Thoracic aorta (tissue), 2 donors: Measurements from ENCODE around the gene GIMD1. TPM values are rescaled to one million over a fixed set of nuclear protein-coding genes. Genes with fewer than 3 reads are reported as not detected.

Source experiments
- ATAC-seq: fragments of 150-250 bp; one replicate; pipeline ENCODE4 v1.8.0; 2017; ENCODE audit warnings: low read depth; ENCODE audit not compliant: insufficient number of reproducible peaks, low FRiP score
- DNase-seq: peaks from one replicate; pipeline ENCODE4 v3.0.0-alpha.2; 2020; ENCODE audit warnings: low spot score
- H3K27ac ChIP-seq, 2 donors: fragments of 200-600 bp; sonication (generic); 1 replicate in 1 of 2; 2 replicates in 1 of 2; pipeline ENCODE4 v1.5.1; 2016; ENCODE audit warnings: mild to moderate bottlenecking in 2 of 2, moderate library complexity in 2 of 2
- H3K27me3 ChIP-seq: fragments of 200-600 bp; sonication (generic); replicated peaks from 2 replicates; pipeline ENCODE4 v1.6.0; 2016; ENCODE audit warnings: mild to moderate bottlenecking; ENCODE audit not compliant: insufficient read depth
- H3K36me3 ChIP-seq: fragments of 200-600 bp; sonication (generic); one replicate; pipeline ENCODE4 v1.5.1; 2016
- H3K4me1 ChIP-seq, 2 donors: fragments of 200-600 bp; sonication (generic); 1 replicate in 1 of 2; 2 replicates in 1 of 2; pipeline versions ENCODE4 v1.5.1 to v1.6.0; 2016; ENCODE audit warnings: low read depth in 2 of 2, mild to moderate bottlenecking in 1 of 2; ENCODE audit not compliant: control insufficient read depth in 1 of 2
- H3K4me3 ChIP-seq: fragments of 200-600 bp; sonication (generic); 2 replicates; pipeline ENCODE4 v1.5.1; 2016; ENCODE audit warnings: mild to moderate bottlenecking
- H3K9me3 ChIP-seq: fragments of 200-600 bp; sonication (generic); 2 replicates; pipeline ENCODE4 v1.5.1; 2016
- total RNA-seq, 2 donors: library from RNA; depleted of rRNA; stranded (reverse); fragments of >200 nt; gene quantifications; one replicate each; pipeline versions ENCODE4 v1.1.0 to v1.2.3, GENCODE V29; 2016
- TF ChIP-seq, protein P1 (sequence below): fragments of 200-600 bp; sonication (generic); IDR thresholded peaks from one replicate; pipeline ENCODE4 v1.5.1; 2019; ENCODE audit warnings: antibody characterized with exemption

The GIMD1 gene
- total RNA-seq, 2 donors from 2014 or later: not detected

DNA sequence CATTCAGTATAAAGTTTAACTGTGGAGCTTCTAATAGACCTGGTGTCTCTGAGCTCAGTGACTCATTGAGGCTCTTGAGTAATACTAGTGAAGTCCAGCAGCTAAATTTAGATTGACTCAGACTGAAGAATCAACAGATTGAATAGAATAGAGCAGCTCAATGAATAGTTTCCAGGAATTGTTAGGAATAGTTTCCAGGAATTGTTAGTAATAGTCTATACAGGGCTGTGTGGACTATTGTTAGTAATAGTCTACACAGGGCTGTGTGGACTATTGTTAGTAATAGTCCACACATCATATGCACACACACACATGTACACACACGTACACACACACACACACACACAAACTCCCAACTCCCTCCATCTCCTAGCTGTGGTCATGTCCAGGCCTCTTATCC is 3.0 kb downstream of the GIMD1 start:
- ATAC-seq: peak; percentile 95
- no peaks in the 10 kb centered on the region for H3K9me3 ChIP-seq
- H3K27me3 ChIP-seq: no peaks in the 10 kb centered on the region
- no peak overlapping the region for H3K4me3 ChIP-seq
- DNase-seq: no peak
- peak overlapping the region; percentile 56 to 63 for H3K27ac ChIP-seq
- H3K4me1 ChIP-seq: peaks cover 8 to 26% of the 10 kb centered on the region in 2 donors
- H3K36me3 ChIP-seq: no peaks in the 10 kb centered on the region
- TF ChIP-seq, protein P1, sequence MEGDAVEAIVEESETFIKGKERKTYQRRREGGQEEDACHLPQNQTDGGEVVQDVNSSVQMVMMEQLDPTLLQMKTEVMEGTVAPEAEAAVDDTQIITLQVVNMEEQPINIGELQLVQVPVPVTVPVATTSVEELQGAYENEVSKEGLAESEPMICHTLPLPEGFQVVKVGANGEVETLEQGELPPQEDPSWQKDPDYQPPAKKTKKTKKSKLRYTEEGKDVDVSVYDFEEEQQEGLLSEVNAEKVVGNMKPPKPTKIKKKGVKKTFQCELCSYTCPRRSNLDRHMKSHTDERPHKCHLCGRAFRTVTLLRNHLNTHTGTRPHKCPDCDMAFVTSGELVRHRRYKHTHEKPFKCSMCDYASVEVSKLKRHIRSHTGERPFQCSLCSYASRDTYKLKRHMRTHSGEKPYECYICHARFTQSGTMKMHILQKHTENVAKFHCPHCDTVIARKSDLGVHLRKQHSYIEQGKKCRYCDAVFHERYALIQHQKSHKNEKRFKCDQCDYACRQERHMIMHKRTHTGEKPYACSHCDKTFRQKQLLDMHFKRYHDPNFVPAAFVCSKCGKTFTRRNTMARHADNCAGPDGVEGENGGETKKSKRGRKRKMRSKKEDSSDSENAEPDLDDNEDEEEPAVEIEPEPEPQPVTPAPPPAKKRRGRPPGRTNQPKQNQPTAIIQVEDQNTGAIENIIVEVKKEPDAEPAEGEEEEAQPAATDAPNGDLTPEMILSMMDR: no peak

DNA sequence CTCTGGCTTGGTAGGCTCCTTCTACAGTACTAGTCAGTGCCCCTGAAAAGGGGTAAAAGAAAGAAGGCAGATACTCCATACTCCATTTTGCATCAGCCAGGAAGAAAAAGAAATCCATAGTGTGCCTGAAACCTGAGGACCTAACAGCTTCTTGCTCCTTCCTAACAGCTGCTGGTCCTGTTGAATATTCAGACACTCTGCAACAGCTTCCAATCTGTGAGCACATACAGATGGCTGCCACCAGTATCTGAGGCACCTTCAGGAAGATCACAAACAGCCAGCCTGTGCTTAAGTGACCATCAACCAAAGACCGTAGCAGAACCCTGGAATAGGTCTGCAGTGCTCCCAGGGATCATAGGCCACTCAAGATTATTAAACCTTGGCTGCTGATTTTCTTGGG is 4.3 kb downstream of the GIMD1 start:
- Histone ChIP-seq H3K36me3 (no peaks in the 10 kb centered on the region), H3K27ac (peak overlapping the region in 1 of 2 donors; percentile 10), H3K4me1 (peaks cover 8 to 20% of the 10 kb centered on the region in 2 donors), H3K4me3 (no peak overlapping the region), H3K9me3 (no peaks in the 10 kb centered on the region), H3K27me3 (no peaks in the 10 kb centered on the region)
- DNase-seq (no peak), ATAC-seq (no peak)
- TF ChIP-seq, protein P1: no peak

DNA sequence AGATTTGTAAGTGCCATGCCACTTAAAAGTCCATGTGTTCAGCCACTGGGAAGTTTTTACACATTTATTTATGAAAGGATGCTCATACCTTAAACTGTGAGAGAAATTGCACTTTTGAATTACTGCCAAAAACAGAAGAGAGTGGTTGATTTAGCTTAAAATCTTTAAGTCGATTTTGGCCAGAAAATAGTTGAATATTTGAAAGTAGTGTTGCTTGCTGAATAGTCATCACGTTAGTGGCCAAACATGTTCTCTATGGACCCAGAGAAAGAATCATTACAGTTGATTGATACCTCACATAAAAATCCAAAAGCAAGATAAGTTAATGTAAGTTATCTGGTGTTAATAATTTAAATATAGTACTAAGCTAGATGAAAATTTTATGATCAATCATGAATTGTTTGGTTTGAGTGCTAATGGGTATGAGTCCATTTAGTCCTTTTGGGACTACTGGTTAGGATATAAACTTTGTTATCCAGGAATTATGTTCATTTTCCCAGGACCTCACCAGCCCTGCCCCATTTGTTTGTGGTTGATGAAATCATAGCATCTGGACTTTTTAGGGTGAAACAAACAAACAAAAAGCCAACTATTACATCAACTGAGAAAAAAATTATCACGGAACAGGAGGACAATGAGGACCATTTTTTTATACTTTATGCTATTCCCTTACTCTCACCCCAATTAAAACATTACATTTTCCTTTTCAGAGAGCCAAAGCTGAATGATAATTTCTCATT is 6.3 kb downstream of the GIMD1 start:
- Histone ChIP-seq H3K27me3 (no peaks in the 10 kb centered on the region), H3K4me3 (no peak overlapping the region), H3K27ac (no peak overlapping the region), H3K9me3 (no peaks in the 10 kb centered on the region), H3K36me3 (no peaks in the 10 kb centered on the region), H3K4me1 (peaks cover 8 to 18% of the 10 kb centered on the region in 2 donors)
- ATAC-seq (no peak), DNase-seq (no peak)
- TF ChIP-seq, protein P1: no peak

DNA sequence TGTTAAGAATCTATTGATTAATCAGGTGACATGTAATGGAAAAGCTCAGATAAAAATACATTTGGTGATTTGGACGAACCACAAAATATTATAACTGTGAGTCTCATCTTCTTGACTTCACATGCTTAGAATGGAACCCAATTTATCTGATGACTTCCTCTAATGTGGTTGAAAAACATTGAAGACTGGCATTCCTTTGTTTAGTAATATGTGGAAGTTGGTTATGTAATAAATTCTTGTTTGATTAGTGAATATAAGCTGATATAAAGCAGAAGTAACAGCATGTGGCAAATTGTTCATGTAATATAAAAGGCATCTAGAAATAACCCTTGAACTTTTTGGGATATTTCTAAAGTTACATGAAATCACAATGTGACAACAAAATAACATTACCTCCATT is 9.7 kb downstream of the GIMD1 start:
- Histone ChIP-seq H3K27me3 (no peaks in the 10 kb centered on the region), H3K4me3 (no peak overlapping the region), H3K9me3 (no peaks in the 10 kb centered on the region), H3K36me3 (no peaks in the 10 kb centered on the region), H3K27ac (no peak overlapping the region), H3K4me1 (peaks cover 7 to 14% of the 10 kb centered on the region in 2 donors)
- TF ChIP-seq, protein P1: no peak
- ATAC-seq (no peak), DNase-seq (no peak)

DNA sequence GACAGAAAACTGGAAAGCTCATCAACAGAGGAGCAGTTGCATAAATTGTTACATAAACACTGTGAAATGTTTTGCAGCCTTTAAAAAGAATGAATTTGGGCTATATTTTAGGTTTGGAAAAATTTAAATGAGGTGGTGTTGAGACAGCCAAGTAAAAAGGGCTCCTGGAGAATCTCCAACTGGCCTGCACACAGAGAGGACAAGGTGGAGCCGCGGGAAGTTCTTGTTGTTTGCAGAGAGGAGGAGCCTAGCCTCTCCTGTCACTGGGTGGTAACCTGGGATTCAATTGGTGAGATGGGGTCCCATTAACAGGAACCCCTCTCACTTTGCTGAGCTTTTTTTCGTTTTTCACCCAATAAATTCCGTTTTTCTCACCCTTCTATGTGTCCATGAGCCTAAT is 13.4 kb downstream of the GIMD1 start:
- ATAC-seq: no peak
- Histone ChIP-seq H3K36me3 (peaks cover 6% of the 10 kb centered on the region), H3K4me1 (peaks cover 7 to 14% of the 10 kb centered on the region in 2 donors), H3K27ac (peak overlapping the region; percentile 46 to 67), H3K4me3 (peak overlapping the region; percentile 66), H3K9me3 (no peaks in the 10 kb centered on the region), H3K27me3 (no peaks in the 10 kb centered on the region)
- no peak for DNase-seq
- TF ChIP-seq, protein P1: no peak
